HG03039 (cell line): ENCODE results near the gene MAGI3.
"Not testable (repeated sequence)": the region's sequence is repeated elsewhere in the genome, so short reads cannot be mapped to it uniquely, and the experiment has no call there.

Source experiments
- ATAC-seq: cut with Tn5 transposase; IDR thresholded peaks from one replicate; pipeline ENCODE4 v1.9.1; 2021; ENCODE audit warnings: mild to moderate bottlenecking, moderate library complexity; ENCODE audit not compliant: unreplicated experiment

Gene MAGI3

DNA sequence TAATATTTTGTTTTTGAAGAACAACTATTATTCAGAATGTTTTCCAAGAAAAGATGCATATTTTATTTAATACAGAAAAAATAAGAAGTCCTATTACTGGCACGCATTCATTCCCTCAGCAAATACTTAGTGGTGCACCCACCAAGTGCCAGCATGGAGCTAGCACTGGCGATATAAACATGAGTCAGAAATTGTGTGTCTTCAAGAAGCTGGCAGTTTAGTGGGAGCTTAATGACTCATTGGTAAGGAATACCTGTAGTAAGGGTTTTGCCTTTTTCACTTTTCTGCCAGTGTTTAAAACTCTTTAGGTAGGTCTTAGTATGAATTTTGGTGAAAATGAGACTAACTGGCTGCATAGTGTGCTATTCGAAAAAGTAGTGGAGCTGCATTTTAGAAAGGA lies 6.3 kb downstream of the MAGI3 start:
- no peak for ATAC-seq

DNA sequence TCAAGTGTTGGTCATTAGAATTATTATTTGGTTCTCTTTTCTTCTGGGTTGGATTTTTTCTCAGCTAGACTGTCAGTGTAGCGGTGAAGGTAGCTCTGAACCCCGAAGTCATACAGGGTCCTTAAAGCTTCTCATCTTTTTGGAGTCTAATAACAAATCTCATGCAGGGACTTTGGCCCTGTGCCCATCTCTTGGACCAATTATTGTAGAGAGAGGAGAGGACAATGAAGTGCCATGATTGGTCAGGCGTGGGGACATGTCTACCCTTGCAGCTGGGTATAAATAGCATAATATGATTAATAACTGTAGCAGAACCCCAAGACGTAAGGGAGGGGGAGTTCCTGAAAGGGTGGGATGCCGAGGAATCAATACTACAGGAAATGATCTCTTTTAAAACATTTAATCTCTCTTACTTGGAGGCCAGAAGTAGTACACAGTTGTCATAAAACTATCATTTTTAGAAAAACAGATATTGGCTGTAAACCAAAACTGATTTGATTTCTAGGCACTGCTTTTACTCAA lies 8.8 kb downstream of the MAGI3 start:
- no peak for ATAC-seq

DNA sequence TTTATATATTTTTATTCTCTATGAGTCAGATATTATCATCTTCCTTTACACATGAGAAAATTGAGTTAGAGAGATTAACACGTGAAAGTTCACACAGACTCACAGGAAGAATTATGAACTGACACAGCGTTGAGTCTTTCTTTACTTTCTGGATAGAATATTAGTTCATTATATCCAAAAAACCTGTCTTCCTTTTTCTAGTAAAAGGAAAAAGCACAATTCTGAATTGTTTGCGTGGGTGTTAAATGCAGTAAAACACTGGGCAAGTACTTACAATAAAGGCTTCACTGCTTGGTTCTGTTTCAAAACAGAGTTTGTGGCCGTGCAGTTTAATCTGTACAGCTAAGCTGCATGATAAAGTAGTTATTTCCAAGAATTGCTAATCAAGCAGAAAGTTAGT lies 10.8 kb downstream of the MAGI3 start:
- ATAC-seq, result no peak

DNA sequence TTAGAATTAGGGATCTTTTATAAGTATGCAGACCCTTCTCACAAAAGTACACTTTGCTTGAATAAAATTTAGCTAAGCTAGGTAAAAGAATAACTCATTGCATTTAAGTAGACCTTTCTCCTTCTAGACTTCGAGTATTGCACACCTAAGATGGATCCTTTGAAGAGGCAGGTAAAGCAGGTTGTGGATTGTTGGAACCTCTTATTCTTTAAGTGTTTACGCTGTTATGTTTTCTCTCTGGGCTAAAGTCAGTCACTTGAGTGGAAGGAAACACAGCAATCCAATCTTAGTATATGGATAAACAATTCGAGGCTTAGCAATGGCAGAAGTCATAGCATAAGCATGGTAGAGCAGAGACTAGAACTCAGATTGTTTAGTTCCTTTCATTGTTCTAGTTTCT lies 11.4 kb downstream of the MAGI3 start:
- no peak for ATAC-seq

DNA sequence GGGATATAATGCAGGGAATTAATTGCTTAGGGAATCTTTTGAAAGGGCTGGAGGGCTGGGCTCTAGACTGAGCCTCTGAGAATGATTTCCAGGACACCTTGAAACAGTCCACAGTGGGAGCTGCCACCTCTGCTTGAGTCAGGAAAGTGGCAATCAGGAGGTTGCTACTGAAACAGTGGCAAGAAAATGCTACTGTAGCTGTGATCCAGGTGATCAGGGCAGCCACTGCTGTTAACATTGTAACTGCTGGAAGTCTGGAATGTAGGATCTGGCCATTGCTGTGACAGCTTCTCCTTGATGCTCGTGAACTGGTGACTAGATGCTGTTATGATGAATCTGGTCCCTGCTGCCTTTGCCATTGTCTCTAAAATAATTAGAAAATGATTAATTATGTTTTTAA lies 12.8 kb downstream of the MAGI3 start:
- no peak for ATAC-seq

DNA sequence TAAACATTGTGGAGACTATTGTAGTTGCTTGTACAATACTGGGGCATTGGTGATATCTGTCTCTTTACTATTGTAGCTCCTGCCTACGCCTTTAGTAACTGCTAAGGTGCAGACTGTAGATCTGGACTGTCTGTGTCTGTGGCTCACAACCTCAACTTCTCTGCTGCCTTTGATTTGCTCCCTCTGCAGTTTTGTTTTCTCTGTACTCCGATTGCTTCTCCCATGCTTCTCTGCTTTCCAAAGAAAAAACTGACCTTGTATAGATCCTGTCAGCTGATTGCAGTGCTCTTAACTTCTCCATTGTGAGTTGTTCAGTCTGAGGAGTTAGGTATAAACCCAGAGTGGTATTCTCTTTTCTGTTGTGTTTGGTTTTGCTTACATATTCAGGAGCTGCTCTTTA lies 15.3 kb downstream of the MAGI3 start:
- no peak for ATAC-seq

DNA sequence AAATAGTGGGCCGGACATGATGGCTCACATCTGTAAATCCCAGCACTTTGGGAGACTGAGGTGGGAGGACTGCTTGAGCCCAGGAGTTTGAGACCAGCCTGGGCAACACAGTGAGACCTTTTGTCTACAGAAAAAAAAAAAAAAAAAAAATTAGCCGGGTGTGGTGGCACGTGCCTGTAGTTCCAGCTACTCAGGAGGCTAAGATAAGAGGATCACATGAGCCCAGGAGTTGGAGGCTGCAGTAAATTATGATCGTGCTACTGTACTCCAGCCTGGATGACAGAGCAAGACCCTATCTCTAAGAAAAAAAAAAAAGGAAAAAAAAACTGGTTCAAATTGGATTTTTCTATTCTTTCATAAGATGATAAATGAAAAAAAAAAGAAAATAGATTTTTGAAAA lies 15.8 kb downstream of the MAGI3 start:
- not testable (repeated sequence) for ATAC-seq

DNA sequence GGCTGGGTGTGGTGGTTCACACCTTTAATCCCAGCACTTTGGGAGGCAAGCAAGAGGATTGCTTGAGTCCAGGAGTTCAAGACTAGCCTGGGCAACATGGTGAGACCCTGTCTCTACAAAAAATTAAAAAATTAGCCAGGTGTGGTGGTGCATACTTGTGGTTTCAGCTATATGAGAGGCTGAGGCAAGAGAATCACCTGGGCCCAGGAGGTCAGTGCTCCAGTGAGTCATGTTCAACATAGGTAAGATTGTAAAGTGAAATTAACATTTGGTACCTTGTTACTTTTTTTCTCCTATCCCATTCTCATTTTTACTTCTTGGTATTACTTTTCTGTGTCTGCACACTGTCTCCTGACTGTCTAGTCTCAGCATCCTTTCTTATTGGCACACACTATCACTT lies 19.0 kb downstream of the MAGI3 start:
- ATAC-seq, result no peak

DNA sequence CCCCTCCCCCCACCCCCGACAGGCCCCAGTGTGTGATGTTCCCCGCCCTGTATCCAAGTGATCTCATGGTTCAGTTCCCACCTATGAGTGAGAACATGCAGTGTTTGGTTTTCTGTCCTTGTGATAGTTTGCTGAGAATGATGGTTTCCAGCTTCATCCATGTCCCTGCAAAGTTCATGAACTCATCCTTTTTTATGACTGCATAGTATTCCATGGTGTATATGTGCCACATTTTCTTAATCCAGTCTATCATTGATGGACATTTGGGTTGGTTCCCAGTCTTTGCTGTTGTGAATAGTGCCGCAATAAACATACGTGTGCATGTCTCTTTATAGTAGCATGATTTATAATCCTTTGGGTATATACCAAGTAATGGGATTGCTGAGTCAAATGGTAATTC lies 21.7 kb downstream of the MAGI3 start:
- ATAC-seq, result not testable (repeated sequence)

DNA sequence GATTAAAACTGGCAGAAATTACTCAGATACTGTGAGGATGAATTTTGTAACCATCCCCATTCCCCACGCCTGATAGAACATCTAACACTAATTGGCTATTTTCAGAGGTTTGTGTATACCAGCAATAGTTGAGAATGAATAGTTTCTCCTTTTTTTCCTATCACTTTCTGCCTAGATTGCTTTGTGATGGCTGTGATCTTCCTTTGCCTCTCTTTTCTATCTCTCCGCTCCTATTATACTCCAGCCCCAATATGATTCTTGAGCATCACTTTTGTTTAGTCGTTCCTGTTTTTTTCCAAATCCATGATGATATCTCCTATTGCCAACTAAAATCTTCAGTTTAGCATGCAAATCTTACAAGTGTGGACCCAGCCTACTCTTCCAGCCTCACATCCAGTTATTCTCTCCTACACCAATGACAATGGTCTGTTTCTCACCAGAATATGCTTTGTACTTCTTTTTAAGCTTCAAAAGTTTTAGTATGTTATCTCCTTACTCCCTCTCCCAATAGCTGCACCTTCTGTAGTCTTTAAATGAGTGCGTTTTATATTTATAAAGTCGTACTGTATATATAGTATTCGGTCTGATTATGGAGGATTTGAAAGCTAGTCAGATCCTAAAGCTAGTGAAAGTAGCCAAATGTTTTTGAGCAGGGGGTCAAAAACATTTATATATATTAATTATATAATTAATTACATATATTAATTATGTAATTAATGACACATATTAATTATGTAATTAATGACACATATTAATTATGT lies 25.2 kb downstream of the MAGI3 start:
- ATAC-seq, result no peak

DNA sequence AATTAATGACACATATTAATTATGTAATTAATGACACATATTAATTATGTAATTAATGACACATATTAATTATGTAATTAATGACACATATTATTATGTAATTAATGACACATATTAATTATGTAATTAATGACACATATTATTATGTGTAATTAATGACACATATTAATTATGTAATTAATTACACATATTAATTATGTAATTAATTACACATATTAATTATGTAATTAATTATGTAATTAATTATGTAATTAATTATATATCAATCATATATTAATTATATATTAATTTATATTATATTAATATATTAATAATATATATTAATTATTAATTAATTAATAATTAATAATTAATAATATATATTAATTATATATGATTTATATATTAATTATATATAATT lies 25.8 kb downstream of the MAGI3 start:
- ATAC-seq, result not testable (repeated sequence)

DNA sequence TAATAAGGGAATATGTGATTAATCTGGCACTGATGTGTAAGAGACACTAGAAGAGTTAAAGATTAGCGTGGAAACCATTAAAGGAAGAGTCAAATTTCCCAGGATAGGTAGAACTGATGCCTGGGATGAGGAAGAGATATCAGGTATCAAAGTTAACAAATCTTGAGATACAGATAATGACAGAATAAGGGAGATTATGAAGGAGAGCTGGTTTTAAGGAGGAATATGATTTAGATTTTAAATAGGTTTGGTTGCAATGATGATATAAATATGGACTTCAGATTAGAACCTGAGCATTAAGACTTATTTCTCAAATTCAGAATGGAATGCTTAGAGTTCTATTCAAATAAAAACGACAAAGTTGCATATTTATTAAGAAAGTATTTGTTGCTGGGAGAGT lies 26.2 kb downstream of the MAGI3 start:
- no peak for ATAC-seq

DNA sequence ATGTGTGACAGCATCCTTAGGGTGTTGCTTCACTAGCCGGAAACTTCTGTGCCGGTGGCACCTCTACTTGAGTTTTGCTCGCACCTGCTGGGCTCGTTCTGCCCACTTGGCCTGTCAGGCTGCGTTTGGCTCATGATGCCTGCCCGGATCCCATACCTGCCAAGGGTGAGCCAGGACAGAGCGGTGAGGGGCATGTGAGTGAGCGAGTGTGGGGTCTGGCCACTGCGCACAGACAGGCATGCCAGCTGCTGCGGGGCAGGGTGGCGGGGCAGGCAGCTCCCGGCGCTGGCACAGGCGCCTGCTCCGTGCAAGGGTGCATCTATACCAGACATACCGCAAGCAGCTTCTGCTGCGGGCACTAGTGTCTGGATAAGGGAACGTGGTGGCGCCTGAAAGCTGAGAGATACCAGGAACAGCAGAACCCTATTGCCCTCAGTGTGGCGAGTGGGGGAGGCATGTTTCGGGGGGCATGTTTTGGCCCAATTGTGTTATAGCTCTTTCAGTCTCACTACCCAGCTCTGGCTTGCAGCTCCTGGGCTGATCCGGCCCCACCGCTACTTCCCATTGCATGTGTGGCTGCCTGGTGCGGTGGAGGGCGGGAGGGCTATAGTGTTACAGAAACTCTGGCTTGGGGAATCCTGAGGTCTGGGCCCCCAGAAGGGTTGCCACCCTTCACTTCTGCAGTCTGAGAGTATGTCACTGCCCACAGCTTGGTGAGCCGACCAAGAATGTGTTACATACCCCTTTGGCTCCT lies 32.2 kb downstream of the MAGI3 start:
- no peak for ATAC-seq

DNA sequence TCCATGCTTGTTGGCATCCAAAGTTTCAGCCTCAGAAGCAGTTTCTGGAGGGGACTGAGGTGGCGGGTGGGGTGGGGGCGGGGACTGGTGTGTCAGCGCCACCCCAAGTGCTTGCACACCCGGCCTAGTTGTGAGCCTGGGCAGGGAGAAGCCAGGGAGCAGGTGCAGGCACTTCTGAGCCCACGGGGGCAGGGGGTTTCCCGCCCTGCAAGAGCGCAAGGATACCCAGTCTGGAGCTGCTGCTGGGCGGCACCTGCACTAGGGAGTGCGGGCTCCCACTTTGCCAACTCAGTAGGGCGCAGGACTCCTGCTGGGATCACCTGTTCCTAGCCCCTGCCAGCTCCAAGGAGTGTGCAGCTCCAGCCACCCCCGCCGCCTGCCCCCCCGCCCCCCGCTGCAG lies 33.5 kb downstream of the MAGI3 start:
- no peak for ATAC-seq

DNA sequence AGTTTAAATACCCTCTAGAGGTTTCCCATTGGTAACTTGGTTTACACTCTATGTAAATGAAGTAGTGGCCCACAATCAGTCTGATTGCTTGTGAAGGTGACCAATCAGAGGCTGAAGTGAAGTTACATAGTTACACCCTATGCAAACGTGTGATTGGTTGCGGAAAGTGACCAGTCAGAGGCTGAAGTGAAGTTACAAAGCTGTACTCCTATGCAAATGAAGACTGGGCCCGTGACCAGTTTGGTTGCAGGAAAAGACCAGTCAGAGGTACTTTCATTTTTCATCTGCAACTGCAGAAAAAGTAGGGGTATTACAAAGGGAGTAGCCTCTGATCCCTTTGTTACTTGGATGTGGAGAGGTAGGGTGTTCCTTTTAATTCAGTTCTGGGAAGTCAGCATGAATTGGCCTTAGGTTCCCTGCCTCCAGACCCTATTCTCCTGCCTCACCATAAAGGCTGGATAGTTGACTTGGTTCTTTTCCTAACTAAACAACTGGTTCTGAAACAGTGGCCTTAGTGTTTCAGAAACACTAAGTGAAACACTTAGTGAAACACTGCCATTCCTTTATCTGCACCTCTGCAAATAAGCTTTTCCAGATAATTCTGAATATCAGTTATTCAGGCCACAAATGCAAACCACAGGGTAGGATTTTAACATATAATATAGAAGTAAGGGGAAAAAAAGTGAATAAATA lies 39.3 kb downstream of the MAGI3 start:
- no peak for ATAC-seq

DNA sequence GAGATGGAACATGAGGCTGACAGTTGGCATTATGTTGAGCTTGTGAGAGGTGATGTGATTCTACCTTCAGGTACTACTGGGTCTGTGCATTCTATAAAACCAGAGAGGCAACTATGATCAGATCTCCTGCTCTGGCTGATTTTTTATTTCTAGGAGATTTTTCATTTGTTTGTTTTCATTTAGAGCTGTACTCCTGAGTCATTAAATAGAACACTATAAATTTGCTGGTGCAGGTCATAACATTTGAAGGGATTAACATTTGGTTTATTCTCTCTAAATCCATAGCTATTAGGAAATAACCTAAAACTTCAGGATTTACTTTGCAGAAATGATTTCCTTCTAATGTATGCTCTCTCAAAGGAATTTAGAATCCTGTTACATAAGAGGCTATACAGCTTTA lies 42.9 kb downstream of the MAGI3 start:
- ATAC-seq, result no peak

DNA sequence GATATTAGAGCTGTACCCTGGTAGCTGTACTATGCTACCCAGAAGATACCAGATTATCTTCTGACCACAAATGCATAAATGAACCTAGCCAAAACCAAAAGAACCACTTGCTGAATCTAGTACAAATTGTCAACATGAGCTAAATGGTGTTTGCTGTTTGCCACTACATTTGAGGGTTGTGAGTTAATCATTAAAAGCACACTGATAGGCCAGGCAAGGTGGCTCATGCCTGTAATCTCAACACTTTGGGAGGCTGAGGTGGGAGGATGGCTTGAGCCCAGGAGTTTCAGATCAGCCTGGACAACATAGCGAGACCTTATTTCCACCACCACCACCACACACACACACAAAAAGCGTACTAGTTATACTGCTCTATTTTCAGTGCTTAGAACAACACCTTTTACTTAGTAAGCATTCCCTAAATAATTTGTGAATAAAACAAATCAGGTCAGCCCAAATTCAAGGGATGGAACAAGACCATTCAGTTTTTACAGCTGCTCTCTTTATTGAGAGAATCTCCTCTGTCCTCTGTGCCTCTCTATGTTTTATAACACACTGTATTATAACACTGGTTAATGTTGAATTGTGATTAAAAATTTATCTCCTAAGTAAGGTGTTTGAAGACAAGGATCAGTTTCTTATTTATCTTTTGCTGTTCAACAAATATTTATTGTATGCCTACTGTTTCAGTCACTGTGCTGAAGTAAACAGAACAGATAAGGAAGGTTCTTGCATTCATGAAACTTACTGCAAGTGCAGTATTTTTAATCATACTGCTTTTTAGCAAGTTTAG lies 44.0 kb downstream of the MAGI3 start:
- ATAC-seq, result no peak

DNA sequence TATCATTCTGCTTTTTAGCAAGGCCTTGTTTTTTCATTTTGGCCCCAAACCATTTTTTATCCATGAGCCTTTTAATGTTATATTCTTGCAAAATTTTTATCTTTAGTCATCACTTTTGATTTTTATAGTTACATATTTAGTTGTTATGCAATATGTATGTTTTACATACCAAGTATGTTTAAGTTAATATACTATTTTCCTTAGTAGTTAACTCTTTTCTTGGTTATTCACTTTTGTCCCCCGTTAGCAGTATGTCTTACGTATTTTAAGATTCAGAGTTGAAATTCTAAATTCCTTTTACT lies 44.5 kb downstream of the MAGI3 start:
- no peak for ATAC-seq

DNA sequence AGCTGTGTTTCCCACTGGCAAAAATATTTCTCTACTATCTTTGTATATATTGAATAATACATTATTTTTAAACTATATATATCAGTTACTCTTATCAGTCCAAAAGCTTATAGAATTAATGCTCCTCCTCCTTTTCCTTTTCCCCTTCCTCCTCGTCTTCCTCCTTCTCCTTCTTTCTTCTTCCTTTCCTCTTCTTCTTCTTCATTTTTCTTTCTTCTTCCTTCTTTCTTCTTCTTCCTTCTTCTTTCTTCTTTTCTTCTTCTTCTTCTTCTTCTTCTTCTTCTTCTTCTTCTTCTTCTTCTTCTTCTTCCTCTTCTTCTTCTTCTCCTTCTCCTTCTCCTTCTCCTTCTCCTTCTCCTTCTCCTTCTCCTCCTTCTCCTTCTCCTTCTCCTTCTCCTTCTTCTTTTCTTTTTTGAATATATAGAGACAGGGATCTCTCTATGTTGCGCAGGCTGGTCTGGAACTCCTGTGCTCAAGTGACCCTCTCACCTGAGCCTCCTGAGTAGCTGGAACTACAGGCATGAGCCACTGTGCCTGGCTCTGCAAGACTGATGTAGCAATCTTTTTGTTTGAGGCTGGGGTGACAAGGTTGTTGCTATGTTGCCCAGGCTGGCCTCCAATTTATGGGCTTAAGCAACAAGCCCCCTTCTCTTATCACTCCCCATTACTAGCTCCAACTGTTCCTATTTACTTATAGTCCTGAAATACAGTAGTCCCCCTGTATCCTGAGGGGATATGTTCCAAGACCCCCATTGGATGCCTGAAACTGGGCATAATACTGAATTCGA lies 47.4 kb downstream of the MAGI3 start:
- ATAC-seq, result no peak

DNA sequence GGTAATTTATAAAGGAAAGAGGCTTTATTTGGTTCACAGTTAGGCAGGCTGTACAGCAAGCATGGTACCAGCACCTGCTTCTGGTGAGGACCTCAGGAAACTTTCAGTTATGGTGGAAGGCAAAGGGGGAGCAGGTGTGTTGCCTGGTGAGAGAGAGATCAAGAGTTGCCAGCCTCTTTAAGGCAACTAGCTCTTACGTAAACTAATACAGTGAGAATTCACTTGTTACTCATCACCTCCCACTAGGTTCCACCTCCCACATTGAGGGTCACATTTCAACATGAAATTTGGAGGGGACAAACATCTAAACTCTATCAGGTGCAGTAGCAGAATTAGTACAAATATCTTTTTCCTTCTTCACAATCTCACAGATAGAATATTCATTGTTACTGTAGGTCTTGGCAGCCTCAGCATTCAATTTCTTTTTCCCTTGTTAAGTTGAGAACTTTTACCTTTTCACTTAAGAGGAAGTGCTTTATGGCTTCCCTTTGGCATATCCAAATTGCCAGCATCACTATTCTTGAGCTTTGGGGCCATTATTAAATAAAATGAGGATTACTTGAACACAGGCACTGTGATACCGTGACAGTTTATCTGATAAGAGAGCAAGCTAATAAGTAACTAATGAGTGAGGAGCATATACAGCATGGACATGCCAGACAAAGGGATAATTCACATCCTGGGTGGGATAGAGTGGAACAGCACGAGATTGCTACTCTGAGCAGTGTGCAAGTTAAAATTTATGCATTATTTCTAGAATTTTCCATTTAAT lies 48.4 kb downstream of the MAGI3 start:
- no peak for ATAC-seq
